ENCODE data around the gene CASP2. TPM values are rescaled to one million over a fixed set of nuclear protein-coding genes. Genes with fewer than 3 reads are reported as not detected.

Gene CASP2
- total RNA-seq, 2 donors from 2014 or later = 5.2 to 7.6 TPM

DNA sequence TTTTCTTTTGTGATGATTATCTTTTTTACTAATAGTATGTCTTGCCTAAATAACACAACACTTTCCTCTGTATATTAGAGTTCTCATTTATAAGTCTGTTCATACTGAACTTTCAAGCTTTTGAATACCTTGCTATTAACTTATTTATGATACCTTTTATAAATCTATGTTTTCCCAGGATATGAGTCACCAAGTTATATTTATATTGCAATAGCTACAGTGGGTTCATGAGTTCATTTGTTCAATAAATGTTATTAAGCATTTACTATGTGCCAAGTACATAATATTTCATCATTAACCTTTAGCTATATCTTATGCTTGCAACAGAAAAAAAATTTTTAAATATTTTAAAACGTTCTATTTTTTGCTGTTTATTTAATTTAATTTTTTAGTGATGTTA, 46.1 kb downstream of the CASP2 start:
- H3K4me1 ChIP-seq = no peaks in the 10 kb centered on the region
- no peaks in the 10 kb centered on the region for H3K27me3 ChIP-seq
- H3K36me3 ChIP-seq = no peaks in the 10 kb centered on the region
- no peak for DNase-seq (ENCODE audit: low spot score)
- H3K4me3 ChIP-seq = no peak overlapping the region
- H3K27ac ChIP-seq = no peak overlapping the region
- TF ChIP-seq, protein P1, sequence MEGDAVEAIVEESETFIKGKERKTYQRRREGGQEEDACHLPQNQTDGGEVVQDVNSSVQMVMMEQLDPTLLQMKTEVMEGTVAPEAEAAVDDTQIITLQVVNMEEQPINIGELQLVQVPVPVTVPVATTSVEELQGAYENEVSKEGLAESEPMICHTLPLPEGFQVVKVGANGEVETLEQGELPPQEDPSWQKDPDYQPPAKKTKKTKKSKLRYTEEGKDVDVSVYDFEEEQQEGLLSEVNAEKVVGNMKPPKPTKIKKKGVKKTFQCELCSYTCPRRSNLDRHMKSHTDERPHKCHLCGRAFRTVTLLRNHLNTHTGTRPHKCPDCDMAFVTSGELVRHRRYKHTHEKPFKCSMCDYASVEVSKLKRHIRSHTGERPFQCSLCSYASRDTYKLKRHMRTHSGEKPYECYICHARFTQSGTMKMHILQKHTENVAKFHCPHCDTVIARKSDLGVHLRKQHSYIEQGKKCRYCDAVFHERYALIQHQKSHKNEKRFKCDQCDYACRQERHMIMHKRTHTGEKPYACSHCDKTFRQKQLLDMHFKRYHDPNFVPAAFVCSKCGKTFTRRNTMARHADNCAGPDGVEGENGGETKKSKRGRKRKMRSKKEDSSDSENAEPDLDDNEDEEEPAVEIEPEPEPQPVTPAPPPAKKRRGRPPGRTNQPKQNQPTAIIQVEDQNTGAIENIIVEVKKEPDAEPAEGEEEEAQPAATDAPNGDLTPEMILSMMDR (IDR thresholded peaks at IDR 0.05) = no peak
- no peaks in the 10 kb centered on the region for H3K9me3 ChIP-seq

GRCh38 chr7:143337216-143337615, 49.1 kb downstream of the CASP2 start:
- TF ChIP-seq, protein P1 (IDR thresholded peaks at IDR 0.05) = no peak
- no peaks in the 10 kb centered on the region for H3K9me3 ChIP-seq
- DNase-seq (ENCODE audit: low spot score) = no peak
- H3K4me1 ChIP-seq = no peaks in the 10 kb centered on the region
- H3K27me3 ChIP-seq = no peaks in the 10 kb centered on the region
- H3K4me3 ChIP-seq = no peak overlapping the region
- H3K36me3 ChIP-seq = no peaks in the 10 kb centered on the region
- no peak overlapping the region for H3K27ac ChIP-seq

- TF ChIP-seq, protein P1 (IDR thresholded peaks at IDR 0.05) = no peak
- no peaks in the 10 kb centered on the region for H3K9me3 ChIP-seq
- no peaks in the 10 kb centered on the region for H3K27me3 ChIP-seq
- DNase-seq (ENCODE audit: low spot score) = no peak
- no peaks in the 10 kb centered on the region for H3K36me3 ChIP-seq
- H3K27ac ChIP-seq = no peak overlapping the region
- peaks cover 0 to 4% of the 10 kb centered on the region in 2 donors for H3K4me1 ChIP-seq
- H3K4me3 ChIP-seq = no peak overlapping the region
Observed at GRCh38 chr7:143341842-143342241, 53.7 kb downstream of the CASP2 start.

GRCh38 chr7:143343596-143343995, 55.4 kb downstream of the CASP2 start:
- H3K36me3 ChIP-seq = no peaks in the 10 kb centered on the region

GRCh38 chr7:143345428-143345900, 57.3 kb downstream of the CASP2 start:
- Histone ChIP-seq H3K36me3 (no peaks in the 10 kb centered on the region), H3K4me3 (peak overlapping the region in 1 of 2 donors; percentile 17), H3K9me3 (no peaks in the 10 kb centered on the region), H3K27me3 (no peaks in the 10 kb centered on the region), H3K27ac (no peak overlapping the region), H3K4me1 (peaks cover 0 to 4% of the 10 kb centered on the region in 2 donors)
- TF ChIP-seq, protein P1 (IDR thresholded peaks at IDR 0.05) = peak in 1 of 2 donors; percentile 62
- no peak for DNase-seq (ENCODE audit: low spot score)

More at GRCh38 chr7:143343596-143343995, 55.4 kb downstream of the CASP2 start:
- H3K9me3 ChIP-seq = no peaks in the 10 kb centered on the region
- H3K27me3 ChIP-seq = no peaks in the 10 kb centered on the region
- DNase-seq (ENCODE audit: low spot score) = no peak
- H3K4me1 ChIP-seq = peaks cover 0 to 4% of the 10 kb centered on the region in 2 donors
- TF ChIP-seq, protein P1 (IDR thresholded peaks at IDR 0.05) = no peak
- no peak overlapping the region for H3K4me3 ChIP-seq
- no peak overlapping the region for H3K27ac ChIP-seq

DNA sequence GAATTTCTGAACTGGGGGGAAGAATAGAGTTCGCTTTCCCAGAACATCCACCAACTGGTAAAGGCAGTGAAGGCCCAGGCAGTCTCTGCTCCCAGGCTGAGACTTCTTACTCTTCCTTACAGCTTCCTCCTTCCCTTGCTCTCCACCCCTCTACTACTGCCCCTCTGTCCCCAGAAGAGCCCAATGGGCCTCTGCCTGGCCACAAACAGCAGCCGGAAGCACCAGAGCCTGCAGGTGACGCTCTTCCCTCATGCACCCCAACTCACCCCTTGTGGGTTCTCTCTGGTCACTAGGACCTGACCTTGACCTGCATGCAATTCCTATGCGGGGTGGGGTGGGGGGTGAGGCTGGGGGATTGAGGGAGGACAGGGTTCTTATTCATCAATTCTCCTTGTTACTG, 57.9 kb downstream of the CASP2 start:
- Histone ChIP-seq H3K4me3 (no peak overlapping the region), H3K27me3 (no peaks in the 10 kb centered on the region), H3K27ac (no peak overlapping the region), H3K36me3 (no peaks in the 10 kb centered on the region), H3K4me1 (peaks cover 0 to 4% of the 10 kb centered on the region in 2 donors), H3K9me3 (no peaks in the 10 kb centered on the region)
- TF ChIP-seq, protein P1 (IDR thresholded peaks at IDR 0.05) = no peak
- no peak for DNase-seq (ENCODE audit: low spot score)
